ENCODE results near the gene LRFN4.

Gene LRFN4

DNA sequence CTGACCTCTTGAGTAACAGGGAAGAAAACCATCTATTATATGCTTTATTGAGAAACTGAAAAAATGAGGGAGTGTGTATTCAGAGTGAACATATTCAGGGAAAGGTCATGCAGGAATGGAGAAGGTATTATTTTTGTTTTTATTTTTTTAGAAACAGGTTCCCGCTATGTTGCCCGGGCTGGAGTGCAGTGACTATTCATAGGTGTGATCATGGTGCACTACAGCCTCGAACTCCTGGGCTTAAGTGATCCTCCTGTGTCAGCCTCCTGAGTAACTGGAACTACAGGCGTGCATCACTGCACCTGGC lies 22.4 kb upstream of the LRFN4 start:
- no peak overlapping the region for H3K4me3 ChIP-seq (ENCODE audit: low read length)
- H3K9ac ChIP-seq (ENCODE audit: low read length): no peak overlapping the region
- no peaks in the 10 kb centered on the region for H3K36me3 ChIP-seq (replicated peaks; ENCODE audit: insufficient read depth, low read length)
- no peak for DNase-seq
- no peaks in the 10 kb centered on the region for H3K9me2 ChIP-seq (replicated peaks; ENCODE audit: insufficient read depth, low read length)
- no peak overlapping the region for H3K4me2 ChIP-seq (ENCODE audit: low read depth, low read length)
- H2AFZ ChIP-seq (ENCODE audit: low read length): no peak overlapping the region
- no peak overlapping the region for H3K27ac ChIP-seq (ENCODE audit: low read length)
- TF ChIP-seq EZH2phosphoT487 (IDR thresholded peaks at IDR 0.05; ENCODE audit: low read length): no peak
- no peak for TF ChIP-seq EZH2 (optimal IDR thresholded peaks at IDR 0.05; ENCODE audit: low read depth, low read length)
- TF ChIP-seq CTCF (IDR thresholded peaks at IDR 0.05; ENCODE audit: low read length): no peak
- no peaks in the 10 kb centered on the region for H3K9me3 ChIP-seq (replicated peaks; ENCODE audit: insufficient read depth, low read length)
- H3K27me3 ChIP-seq (replicated peaks; ENCODE audit: insufficient read depth, low read length): no peaks in the 10 kb centered on the region
- H3K79me2 ChIP-seq (ENCODE audit: low read length): 0 out of 2 replicates have a peak, but pooled peaks cover 2% of the 10 kb centered on the region
- no peaks in the 10 kb centered on the region for H4K20me1 ChIP-seq (ENCODE audit: insufficient read depth, low read length)
- no peaks in the 10 kb centered on the region for H3F3A ChIP-seq (ENCODE audit: insufficient read depth, low read length)
- H3K4me1 ChIP-seq (ENCODE audit: low read length): no peaks in the 10 kb centered on the region

DNA sequence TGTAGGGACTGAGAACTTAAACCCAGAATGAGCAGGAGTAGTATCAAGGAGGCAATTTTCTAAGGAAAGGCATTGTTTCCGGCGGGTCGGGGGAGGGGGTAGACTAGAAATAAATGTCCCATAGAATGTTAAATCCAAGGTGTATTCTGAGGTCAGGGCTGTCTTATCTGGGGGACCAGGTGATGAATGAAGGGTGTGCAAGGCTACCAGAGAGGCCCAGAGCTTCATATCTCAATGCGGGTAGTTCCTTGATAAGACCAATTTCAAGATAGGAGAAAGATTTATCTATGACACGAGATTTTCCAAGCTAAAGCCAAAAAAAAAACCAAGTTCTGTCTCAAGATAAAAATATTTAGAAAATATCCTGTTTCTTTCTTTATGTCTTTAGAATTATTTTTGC lies 21.9 kb upstream of the LRFN4 start:
- DNase-seq: no peak
- Histone ChIP-seq H3F3A (ENCODE audit: insufficient read depth, low read length) (no peaks in the 10 kb centered on the region), H3K9me2 (replicated peaks; ENCODE audit: insufficient read depth, low read length) (no peaks in the 10 kb centered on the region), H3K4me3 (ENCODE audit: low read length) (no peak overlapping the region), H3K36me3 (replicated peaks; ENCODE audit: insufficient read depth, low read length) (no peaks in the 10 kb centered on the region), H3K9me3 (replicated peaks; ENCODE audit: insufficient read depth, low read length) (no peaks in the 10 kb centered on the region), H3K4me1 (ENCODE audit: low read length) (no peaks in the 10 kb centered on the region), H3K27me3 (replicated peaks; ENCODE audit: insufficient read depth, low read length) (no peaks in the 10 kb centered on the region), H3K4me2 (ENCODE audit: low read depth, low read length) (no peak overlapping the region), H3K27ac (ENCODE audit: low read length) (no peak overlapping the region), H3K79me2 (ENCODE audit: low read length) (0 out of 2 replicates have a peak, but pooled peaks cover 2% of the 10 kb centered on the region), H4K20me1 (ENCODE audit: insufficient read depth, low read length) (no peaks in the 10 kb centered on the region), H2AFZ (ENCODE audit: low read length) (no peak overlapping the region), H3K9ac (ENCODE audit: low read length) (no peak overlapping the region)
- TF ChIP-seq EZH2phosphoT487 (IDR thresholded peaks at IDR 0.05; ENCODE audit: low read length) (no peak), CTCF (IDR thresholded peaks at IDR 0.05; ENCODE audit: low read length) (no peak), EZH2 (optimal IDR thresholded peaks at IDR 0.05; ENCODE audit: low read depth, low read length) (no peak)

DNA sequence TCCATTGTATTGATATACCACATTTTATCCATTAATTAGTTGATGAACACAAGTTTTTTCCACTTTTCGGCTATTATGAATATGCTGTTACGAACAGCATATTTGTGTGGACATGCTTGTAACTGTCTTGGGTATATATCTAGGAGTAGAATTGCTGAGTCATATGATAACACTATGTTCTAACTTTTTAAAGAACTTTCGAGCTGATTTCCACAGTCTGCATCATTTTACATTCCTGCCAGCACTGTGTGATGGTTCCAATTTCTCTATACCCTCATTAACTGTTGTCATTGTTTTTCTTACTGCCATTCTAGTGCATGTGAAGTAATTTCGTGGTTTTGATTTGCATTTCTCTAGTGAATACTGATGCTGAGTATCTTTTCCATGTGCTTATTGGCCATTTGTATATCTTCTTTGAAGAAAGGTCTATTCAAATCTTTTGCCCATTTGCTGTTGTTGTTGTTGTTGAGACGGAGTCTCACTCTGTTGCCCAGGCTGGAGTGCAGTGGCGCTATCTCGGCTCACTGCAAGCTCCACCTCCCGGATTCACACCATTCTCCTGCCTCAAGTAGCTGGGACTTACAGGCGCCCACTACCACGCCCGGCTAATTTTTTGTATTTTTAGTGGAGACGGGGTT lies 21.0 kb upstream of the LRFN4 start:
- Histone ChIP-seq H4K20me1 (ENCODE audit: insufficient read depth, low read length) (no peaks in the 10 kb centered on the region), H2AFZ (ENCODE audit: low read length) (no peak overlapping the region), H3K27me3 (replicated peaks; ENCODE audit: insufficient read depth, low read length) (no peaks in the 10 kb centered on the region), H3K4me1 (ENCODE audit: low read length) (no peaks in the 10 kb centered on the region), H3K4me3 (ENCODE audit: low read length) (no peak overlapping the region), H3F3A (ENCODE audit: insufficient read depth, low read length) (no peaks in the 10 kb centered on the region), H3K27ac (ENCODE audit: low read length) (no peak overlapping the region), H3K36me3 (replicated peaks; ENCODE audit: insufficient read depth, low read length) (no peaks in the 10 kb centered on the region), H3K9me3 (replicated peaks; ENCODE audit: insufficient read depth, low read length) (no peaks in the 10 kb centered on the region), H3K9ac (ENCODE audit: low read length) (no peak overlapping the region), H3K9me2 (replicated peaks; ENCODE audit: insufficient read depth, low read length) (no peaks in the 10 kb centered on the region), H3K79me2 (ENCODE audit: low read length) (peaks cover 9% of the 10 kb centered on the region), H3K4me2 (ENCODE audit: low read depth, low read length) (no peak overlapping the region)
- TF ChIP-seq EZH2phosphoT487 (IDR thresholded peaks at IDR 0.05; ENCODE audit: low read length): no peak
- no peak for TF ChIP-seq CTCF (IDR thresholded peaks at IDR 0.05; ENCODE audit: low read length)
- TF ChIP-seq EZH2 (optimal IDR thresholded peaks at IDR 0.05; ENCODE audit: low read depth, low read length): no peak
- DNase-seq: no peak
